Measurements from ENCODE around the gene CDC37.

The CDC37 gene

DNA sequence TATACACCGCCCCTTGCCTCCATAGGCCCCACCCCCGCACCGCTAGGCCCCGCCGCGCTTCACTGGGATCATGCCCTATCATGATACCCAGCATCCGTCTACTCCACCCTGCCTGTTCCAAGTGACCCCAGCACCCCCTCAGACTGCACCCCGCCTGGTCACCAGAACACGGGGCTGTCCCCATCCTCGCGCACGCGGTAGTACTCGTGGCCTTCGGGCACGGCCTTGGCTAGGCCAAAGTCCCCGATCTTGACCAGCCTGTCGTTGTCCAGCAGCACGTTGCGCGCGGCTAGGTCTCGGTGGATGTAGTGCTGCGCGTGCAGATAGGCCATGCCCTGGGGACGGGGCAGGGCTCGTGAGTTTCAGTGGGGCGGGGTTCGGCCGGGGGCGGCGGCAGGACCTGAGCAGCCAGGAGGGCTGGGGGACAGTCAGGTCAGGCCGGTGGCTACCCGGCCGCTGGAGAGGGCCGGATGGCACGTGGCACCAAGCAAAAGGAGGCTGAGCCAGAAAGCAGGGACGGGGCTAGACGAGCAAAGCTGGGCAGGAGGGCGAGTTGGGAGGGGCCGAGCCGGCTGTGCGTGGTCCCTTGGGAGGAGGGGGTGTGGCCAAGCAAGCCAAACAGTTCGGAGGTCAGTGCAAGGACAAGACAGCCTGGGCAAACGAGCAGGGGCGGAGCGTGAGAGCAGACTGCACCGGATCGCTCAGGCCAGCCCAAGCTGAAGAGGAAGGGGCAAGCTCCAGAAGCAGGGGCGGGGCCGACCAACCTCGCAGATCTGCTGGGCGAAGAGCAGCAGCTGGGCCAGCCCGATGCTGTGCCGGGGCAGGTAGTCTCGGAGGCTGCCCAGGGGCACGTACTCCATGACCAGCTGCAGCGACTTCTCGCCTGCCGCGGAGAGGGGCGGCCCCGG, 50.3 kb downstream of the CDC37 start:
- DNase-seq (ENCODE audit: insufficient read length, low spot score) (no peak), FAIRE-seq (no peak)
- TF ChIP-seq, protein P1, sequence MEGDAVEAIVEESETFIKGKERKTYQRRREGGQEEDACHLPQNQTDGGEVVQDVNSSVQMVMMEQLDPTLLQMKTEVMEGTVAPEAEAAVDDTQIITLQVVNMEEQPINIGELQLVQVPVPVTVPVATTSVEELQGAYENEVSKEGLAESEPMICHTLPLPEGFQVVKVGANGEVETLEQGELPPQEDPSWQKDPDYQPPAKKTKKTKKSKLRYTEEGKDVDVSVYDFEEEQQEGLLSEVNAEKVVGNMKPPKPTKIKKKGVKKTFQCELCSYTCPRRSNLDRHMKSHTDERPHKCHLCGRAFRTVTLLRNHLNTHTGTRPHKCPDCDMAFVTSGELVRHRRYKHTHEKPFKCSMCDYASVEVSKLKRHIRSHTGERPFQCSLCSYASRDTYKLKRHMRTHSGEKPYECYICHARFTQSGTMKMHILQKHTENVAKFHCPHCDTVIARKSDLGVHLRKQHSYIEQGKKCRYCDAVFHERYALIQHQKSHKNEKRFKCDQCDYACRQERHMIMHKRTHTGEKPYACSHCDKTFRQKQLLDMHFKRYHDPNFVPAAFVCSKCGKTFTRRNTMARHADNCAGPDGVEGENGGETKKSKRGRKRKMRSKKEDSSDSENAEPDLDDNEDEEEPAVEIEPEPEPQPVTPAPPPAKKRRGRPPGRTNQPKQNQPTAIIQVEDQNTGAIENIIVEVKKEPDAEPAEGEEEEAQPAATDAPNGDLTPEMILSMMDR (IDR thresholded peaks at IDR 0.05; ENCODE audit: insufficient read depth, missing control alignments): no peak

DNA sequence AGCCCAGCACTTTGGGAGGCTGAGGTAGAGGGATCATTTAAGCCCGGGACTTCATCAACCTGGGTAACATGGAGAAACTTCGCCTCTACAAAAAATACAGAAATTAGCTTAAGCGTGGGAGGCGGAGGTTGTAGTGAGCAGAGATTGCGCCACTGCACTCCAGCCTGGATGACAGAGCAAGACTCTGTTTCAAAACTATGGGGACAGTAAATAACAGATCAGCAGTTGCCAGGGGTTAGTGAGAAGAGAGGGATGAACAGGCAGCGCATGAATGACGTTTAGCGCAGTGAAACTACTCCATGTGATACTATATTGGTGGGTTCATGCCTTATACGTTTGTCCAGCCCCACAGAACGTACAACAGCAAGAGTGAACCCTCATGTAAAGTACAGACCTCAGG, 56.8 kb downstream of the CDC37 start:
- FAIRE-seq (no peak), DNase-seq (ENCODE audit: insufficient read length, low spot score) (no peak)

DNA sequence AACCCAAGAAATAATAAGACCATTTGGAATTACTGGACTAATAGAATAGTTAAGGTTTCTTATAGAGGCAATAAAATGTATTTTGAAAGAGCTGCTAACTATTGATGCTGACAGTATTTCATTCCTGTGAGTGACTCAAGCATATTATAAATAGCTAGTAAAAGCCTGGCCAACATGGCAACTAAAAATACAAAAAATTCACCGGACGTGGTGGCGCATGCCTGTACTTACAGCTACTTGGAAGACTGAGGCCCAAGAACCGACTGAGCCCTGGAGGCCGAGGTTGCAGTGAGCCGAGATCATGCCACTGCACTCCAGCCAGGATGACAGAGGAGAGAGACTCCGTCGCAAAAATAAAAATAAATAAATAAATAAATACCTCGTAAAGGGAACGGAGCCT, 58.6 kb downstream of the CDC37 start:
- DNase-seq (ENCODE audit: insufficient read length, low spot score): no peak
- TF ChIP-seq, protein P1 (IDR thresholded peaks at IDR 0.05; ENCODE audit: insufficient read depth, missing control alignments): no peak
- no peak for FAIRE-seq

More for the DNA sequence above, 56.8 kb downstream of the CDC37 start:
- TF ChIP-seq, protein P1 (IDR thresholded peaks at IDR 0.05; ENCODE audit: insufficient read depth, missing control alignments): no peak

DNA sequence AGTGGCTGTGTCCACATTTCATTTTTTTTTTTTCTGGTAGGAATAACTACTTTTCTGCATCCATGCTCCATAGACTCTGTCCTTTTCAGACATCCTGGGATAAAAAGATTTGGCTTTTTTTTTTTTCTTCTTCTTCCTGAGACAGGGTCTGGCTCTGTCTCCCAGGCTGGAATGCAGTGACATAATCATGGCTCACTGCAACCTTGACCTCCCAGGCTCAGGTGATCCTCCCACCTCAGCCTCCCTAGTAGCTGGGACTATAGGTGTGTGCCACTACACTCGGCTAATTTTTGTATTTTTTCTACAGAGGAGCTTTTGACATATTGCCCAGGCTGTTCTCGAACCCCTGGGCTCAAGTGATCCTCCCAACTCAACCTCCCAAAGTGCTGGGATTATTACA, 59.8 kb downstream of the CDC37 start:
- no peak for FAIRE-seq
- TF ChIP-seq, protein P1 (IDR thresholded peaks at IDR 0.05; ENCODE audit: insufficient read depth, missing control alignments): no peak
- no peak for DNase-seq (ENCODE audit: insufficient read length, low spot score)
